Stimulated activated CD8-positive, alpha-beta memory T cell treated with anti-CD3 and anti-CD28 coated beads, Interleukin-15, amount 100 ng/mL, for 24 hours (primary cell): ENCODE measurements around the gene GSAP.

Experiments
- DNase-seq: peaks from one replicate; pipeline ENCODE4 v3.0.0-alpha.2; 2020; ENCODE audit warnings: low read depth

The GSAP gene

DNA sequence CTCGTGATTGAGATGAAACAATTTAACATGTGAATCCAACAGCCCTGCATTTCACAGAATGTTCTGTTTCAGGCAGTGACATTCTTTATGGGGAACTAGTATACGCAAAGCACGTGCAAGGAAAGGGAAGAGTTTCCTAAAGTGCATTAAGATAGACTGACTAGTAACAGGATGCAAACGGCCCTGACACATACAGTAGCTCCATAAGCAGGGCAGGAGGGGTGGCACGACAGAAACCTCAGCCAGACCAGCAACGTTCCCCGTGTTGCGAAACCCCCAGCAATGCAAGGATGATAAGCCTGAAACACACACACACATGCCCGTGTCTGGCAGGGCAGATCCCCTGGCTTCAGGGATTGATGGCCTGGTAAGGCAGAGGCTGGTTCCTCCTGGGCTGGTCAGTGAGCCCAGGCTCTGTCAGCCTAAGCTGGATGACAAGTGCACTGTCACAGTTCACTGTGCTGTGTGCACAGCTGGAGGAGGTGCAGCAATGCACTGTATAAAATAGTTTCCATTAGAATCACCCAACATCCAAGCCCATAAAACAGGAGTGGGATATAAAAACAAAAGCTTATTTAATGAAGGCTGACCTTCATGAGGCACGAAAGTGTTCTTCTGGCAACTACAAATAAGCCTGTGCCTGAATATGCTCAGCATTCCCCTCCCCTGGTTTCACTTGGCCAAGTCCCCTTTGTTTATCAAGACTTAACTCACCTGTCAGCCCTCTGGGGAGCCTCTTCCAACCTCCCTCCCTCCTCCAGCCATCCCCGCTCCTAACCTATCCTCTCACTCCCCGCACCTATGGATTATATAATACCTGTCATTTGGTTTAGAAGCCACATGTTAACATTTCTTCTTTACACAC, 88.8 kb downstream of the GSAP start:
- no peak for DNase-seq

GRCh38 chr7:77326131-77326530, 90.0 kb downstream of the GSAP start:
- DNase-seq, result no peak

GRCh38 chr7:77321300-77321699, 94.8 kb downstream of the GSAP start:
- no peak for DNase-seq

DNA sequence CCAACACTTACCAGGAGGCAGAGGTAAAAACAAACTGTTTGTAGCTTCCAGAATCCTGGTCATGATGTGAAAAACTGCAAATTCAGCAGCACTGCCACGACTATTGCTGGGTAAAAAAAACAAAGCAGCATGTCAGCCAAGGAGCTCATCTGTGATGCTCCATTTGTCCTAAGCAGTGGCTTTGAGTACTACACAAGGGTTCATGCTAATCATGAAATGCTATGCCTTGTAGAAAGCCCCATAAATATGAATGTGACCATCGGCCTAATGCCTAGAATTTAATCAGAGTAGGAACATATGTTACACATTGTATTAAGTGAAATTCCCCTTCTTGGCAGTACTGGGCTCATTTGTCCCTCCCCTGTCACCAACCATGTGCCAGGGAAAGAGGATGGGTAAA, 95.4 kb downstream of the GSAP start:
- no peak for DNase-seq

- DNase-seq, result no peak
These were observed 96.0 kb downstream of the GSAP start for GRCh38 chr7:77320137-77320536.

DNA sequence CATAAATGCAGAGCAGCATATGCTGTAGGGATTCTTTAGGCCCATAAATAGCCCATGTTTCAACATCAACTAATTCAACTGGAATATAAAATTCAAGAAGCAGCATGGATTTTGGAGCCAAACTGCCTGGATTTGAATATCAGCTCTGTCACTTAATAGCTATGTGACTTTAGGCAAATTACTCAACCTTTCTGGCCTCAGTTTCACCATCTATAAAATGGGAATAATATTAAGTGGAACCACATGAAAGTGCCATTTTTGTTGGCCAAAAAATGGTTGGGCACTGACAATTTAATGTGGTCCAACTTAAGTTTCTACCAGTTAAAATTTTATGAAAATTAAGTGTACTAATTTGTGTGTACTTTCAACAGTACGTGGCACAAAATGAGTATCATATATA, 98.1 kb downstream of the GSAP start:
- no peak for DNase-seq

DNA sequence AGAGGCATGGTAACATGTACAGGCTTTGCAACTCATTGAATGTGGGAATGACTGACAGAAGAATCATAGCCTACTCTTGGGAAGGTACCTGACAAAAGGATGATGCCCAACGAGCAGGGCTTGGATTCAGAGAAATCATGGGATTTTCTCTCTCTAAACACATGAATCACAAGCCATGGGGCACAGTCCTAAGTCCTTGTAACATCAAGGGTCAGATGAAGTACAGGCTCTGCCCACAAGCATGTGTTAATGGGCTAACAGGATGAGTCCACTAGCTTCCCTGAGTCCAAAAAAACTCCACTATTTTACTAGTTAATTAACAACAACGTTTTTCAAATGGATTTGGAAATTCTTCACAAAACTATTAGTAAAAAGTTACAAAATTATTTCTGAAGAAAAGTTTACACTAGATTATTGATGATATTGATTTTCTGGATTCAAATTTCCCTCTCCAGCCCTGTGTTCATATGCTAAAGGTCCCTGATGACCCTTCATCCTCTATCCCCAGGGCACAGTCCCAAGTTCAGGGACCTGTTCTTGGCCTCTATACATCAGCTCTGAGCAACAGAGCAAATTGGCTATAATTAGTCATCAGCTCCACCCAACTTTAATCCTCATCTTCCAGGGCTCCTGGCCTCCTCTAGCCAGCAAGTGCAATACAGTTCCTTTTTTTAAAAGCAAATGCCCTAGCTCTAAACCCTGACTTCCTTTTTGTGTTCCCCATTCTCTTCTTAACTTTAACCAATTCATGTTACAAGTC, 99.8 kb downstream of the GSAP start:
- no peak for DNase-seq

DNA sequence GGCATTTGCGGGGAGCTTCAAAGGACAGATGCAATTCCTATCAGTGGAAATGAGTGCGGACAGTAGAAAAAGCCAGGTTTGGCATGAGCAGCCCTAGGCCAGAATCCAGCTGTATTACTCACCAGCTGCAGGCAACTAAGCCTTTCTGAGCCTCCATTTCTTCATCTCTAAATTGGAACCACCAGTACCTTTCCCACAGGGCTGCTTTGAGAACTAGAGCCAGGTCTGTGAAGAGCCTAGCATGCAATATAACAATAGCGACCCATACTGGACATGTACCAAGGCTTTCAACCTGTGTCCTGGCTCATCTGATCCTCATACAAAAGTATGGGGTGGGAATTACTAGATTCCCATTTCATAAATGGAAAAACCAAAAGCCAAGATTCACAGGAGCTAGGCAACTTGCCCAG, 101.0 kb downstream of the GSAP start:
- no peak for DNase-seq

DNA sequence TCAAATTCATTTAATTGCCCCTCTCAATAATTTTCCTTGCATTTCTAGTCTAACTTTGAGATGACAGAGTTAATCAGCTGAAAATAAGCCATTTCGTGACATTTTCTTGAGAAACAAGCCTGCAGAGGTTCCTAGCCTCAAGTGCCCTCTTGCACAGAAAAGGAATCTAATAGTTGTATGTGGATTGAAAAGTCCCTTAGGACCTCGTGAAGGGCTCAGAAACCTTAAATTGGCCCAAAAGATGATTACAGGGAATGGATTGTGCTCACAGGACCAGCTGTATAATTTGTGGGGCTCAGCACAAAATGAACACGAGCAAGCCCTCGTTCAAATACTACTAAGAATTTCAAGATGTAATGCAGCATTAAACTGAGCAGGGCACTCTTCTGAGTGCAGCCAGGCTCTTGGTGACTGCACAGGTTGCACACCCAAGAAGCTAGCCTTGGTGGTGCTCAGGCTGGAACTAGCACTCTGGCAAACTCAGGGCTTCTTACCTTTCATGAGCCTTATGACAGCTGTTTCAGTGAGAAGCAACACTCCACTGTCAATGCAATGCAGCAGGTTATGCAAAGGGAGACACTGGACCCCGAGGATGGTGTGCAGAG, 102.2 kb downstream of the GSAP start:
- no peak for DNase-seq

GRCh38 chr7:77313085-77313484, 103.1 kb downstream of the GSAP start:
- DNase-seq, result no peak

DNA sequence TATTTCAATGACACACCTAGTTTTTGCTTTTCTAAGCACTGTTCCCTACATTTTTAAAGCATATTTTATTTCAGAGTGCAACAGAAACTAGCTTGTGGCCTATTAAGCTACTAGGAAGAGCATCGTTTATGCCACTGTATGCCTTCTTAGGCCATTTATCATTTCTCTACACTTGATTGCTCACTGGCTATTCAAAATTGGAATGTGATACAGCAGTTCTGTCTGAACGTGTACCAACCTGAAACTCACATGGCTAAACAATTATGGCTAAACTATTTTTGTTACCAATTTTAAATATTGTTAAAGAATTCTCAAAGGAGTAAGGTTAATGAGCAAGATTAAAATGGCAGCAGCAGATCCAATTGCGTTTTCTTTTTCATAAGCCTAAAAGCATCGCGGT, 105.2 kb downstream of the GSAP start:
- no peak for DNase-seq

DNA sequence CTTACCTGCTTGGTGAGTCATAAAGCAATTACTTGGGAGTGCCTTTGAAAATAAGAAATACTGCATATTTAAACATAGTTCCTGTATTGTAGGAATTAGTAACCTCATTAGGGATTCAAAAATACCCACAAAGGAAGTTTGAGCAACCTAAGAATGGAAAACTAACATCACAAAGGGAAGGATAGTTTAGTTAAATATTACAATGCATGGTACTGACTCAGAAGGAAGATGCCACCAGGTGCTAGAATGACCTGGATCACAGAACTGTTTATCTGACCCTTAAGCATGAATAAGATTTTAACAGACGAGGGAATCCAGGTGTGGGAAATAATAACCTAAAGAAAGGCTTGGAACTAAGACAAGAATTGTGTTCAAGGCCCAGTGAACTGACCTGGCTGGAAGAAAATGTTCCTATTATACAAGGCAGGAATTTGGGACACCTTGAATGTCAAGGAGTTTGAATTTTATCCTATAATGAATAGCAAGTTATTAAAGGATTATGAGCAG, 106.4 kb downstream of the GSAP start:
- DNase-seq, result no peak

- no peak for DNase-seq
These were observed 107.4 kb downstream of the GSAP start for GRCh38 chr7:77308792-77309191.

- DNase-seq, result no peak
These were observed 109.7 kb downstream of the GSAP start for GRCh38 chr7:77306231-77307067.

DNA sequence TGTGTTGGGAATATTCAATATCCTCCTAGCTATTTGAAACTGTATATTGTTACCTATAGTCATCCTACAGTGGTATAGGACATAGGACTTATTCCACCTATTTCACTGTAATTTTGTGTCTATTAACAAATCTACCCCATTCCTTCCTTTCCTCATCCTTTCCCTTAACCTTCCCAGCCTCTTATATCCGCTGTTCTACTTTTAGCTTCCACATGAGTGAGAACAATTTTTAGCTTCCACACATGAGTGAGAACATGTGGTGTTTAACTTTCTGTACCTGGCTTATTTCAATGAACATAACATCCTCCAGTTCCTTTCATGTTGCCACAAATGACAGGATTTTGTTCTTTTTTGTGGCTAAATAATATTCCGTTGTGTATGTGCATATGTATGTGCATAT, 120.6 kb downstream of the GSAP start:
- DNase-seq, result no peak

GRCh38 chr7:77293046-77293445, 123.1 kb downstream of the GSAP start:
- DNase-seq, result no peak

DNA sequence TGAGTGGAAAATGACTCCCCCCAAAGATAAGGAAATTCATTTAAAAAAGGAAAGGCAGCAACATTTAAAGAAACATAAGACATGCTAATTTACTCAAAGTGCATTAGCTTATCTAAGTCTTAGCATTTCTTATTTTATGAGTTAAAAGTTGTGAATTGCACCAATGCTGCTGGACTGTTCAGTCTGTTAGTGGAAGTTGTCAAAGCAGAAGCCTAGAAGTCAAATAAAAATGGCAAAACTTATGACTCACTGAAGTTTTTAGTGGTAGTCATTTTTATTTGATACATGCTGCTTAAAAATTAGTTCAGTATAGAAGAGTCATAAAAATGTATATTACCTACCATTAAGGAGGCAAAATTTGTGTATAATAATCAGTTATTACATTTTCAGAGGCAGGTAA, 125.7 kb downstream of the GSAP start:
- no peak for DNase-seq

- DNase-seq, result no peak
These were observed 126.8 kb downstream of the GSAP start for GRCh38 chr7:77289387-77289786.

DNA sequence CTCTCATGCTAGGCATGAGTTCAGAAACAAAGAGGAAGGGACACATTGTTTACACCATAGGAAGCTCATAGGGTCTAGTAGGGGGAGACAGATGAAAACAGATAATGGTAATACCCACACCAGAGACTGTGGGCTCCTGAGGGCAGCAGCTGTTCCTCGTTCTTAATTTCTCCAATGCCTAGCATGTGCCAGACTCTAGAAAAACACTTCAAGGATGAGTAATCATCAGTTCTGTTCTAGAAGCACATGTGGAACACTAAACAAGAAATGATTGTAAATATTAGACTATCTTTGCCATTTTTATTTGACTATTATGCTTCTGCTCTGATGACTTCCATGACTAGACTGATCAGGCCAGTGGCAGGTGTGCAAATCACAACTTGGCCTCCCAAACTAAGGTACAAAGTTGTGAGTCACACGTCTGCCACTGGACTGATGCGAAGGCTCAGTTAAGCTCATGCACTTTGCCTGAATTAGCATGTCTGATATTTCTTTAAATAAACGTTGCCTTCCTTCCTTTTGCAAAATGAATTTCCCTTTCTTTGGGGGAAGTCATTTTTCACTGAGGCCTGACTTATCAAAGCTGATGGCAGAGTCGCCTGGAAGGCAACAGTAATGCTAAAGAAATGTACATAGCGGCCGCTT, 127.4 kb downstream of the GSAP start:
- no peak for DNase-seq

DNA sequence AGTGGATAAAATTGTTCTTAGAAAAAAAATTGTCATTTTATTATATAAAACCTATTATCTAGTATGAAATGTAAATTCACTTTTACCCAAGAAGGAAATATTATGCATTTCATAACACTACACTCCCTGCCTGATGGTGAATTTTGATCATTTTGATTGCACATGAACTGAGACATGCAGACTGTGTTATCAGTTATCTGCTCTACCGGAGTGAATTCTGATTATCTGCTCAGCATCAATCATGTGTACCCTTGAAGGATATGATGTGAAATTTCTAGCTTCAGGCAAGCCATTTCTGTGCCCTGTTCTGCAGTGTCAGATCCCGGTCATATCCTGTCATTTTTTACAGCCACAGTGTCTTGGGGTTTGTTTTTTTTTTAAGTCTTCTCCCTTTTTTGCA, 131.5 kb downstream of the GSAP start:
- DNase-seq, result no peak

- no peak for DNase-seq
These were observed 132.1 kb downstream of the GSAP start for GRCh38 chr7:77284005-77284404.
